IMR-90 (cell line): ENCODE data around the gene ST14.

ENCODE experiments used
- CHD1 ChIP-seq: IDR thresholded peaks from 2 replicates; pipeline ENCODE4 v1.6.1; 2012; ENCODE audit warnings: low read depth, low read length, improper control_type of control experiment
- CTCF ChIP-seq: conservative IDR thresholded peaks from 2 replicates; pipeline ENCODE4 v1.5.1; 2012; ENCODE audit warnings: mild to moderate bottlenecking, low read depth, low read length, improper control_type of control experiment
- ELK1 ChIP-seq: fragments of 150-350 bp; IDR thresholded peaks from 2 replicates; pipeline ENCODE4 v1.6.1; 2016; ENCODE audit warnings: low read depth, mild to moderate bottlenecking, low read length, moderate library complexity, borderline replicate concordance
- MAZ ChIP-seq: IDR thresholded peaks from 2 replicates; pipeline ENCODE4 v1.6.1; 2012; ENCODE audit warnings: low read depth, mild to moderate bottlenecking, low read length, improper control_type of control experiment, moderate library complexity, borderline replicate concordance
- NFE2L2 ChIP-seq: fragments of 150-350 bp; IDR thresholded peaks from 2 replicates; pipeline ENCODE4 v1.6.1; 2016; ENCODE audit warnings: low read depth, mild to moderate bottlenecking, low read length
- POLR2A ChIP-seq: IDR thresholded peaks from 2 replicates; pipeline ENCODE4 v1.6.1; 2012; ENCODE audit warnings: mild to moderate bottlenecking, low read depth, low read length
- RAD21 ChIP-seq: IDR thresholded peaks from 2 replicates; pipeline ENCODE4 v1.6.1; 2012; ENCODE audit warnings: low read length, improper control_type of control experiment
- USF2 ChIP-seq: fragments of 150-350 bp; IDR thresholded peaks from 2 replicates; pipeline ENCODE4 v1.6.1; 2017; ENCODE audit warnings: mild to moderate bottlenecking, antibody characterized with exemption, low read length, low read depth

- TF ChIP-seq POLR2A (no peak), NFE2L2 (no peak), ELK1 (no peak), CTCF (no peak), RAD21 (no peak), USF2 (no peak), MAZ (no peak), CHD1 (no peak)
Measured at GRCh38 chr11:130168105-130168504, 8.5 kb downstream of the ST14 start.
